Natural killer cell treated with Interleukin-12 subunit alpha and Interleukin-12 subunit beta and Interleukin-15 and Interleukin-18, amount 100 ng/mL, for 72 hours (primary cell): ENCODE measurements around the gene M6PR. TPM values are rescaled to one million over a fixed set of nuclear protein-coding genes. Genes with fewer than 3 reads are reported as not detected.
"Not testable (repeated sequence)": the region's sequence is repeated elsewhere in the genome, so short reads cannot be mapped to it uniquely, and the experiment has no call there.

Source experiments
- ATAC-seq, 2 donors: fragments of 150-1000 bp; cut with Tn5 transposase in 1 of 2; sonication (Bioruptor Pico), chemical (Tn5 transposase) in 1 of 2; 2 replicates each; pipeline ENCODE4 v1.10.0; 2021
- DNase-seq: peaks from one replicate; pipeline ENCODE4 v3.0.0; 2022; ENCODE audit warnings: low spot score
- H3K27ac Mint-ChIP-seq, 2 donors: 1 replicate in 1 of 2; 2 replicates in 1 of 2; pipeline ENCODE4 v1.8.0; 2022; ENCODE audit warnings: mixed read lengths in 2 of 2, mild to moderate bottlenecking in 1 of 2, moderate library complexity in 1 of 2
- H3K27me3 Mint-ChIP-seq, 2 donors: 1 replicate in 1 of 2; 2 replicates in 1 of 2; pipeline ENCODE4 v1.8.0; 2022; ENCODE audit warnings: mixed read lengths in 2 of 2
- H3K36me3 Mint-ChIP-seq: one replicate; pipeline ENCODE4 v1.8.0; 2022; ENCODE audit warnings: mixed read lengths
- H3K4me1 Mint-ChIP-seq, 2 donors: 1 replicate in 1 of 2; 2 replicates in 1 of 2; pipeline ENCODE4 v1.8.0; 2022; ENCODE audit warnings: low read depth in 2 of 2, mixed read lengths in 2 of 2, mild to moderate bottlenecking in 1 of 2
- H3K4me3 Mint-ChIP-seq: one replicate; pipeline ENCODE4 v1.8.0; 2022; ENCODE audit warnings: mixed read lengths
- H3K9me3 Mint-ChIP-seq: 2 replicates; pipeline ENCODE4 v1.8.0; 2022; ENCODE audit warnings: mixed read lengths
- total RNA-seq, 2 donors: library from RNA; stranded (reverse); gene quantifications; one replicate each; pipeline ENCODE4 v1.2.3, GENCODE V29; 2022

Gene M6PR
- total RNA-seq, 2 donors from 2014 or later: 213 to 346 TPM

DNA sequence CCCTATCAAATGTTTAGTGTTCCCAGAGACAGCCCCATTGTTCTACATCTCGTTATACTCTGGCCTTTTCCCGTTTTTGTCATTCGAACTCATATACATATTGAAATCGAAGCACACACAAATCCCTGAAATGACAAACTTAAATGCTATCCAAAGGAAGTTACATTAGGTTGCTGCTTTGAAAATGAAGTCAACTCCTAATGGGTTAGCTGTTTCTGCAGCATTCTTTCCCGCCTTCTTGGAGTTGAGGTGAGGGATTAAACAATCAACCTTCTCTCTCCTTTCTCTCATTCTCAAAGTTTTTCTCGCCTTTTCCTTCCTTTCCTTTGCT is 35.8 kb downstream of the M6PR start:
- ATAC-seq (no peak), DNase-seq (no peak)
- H3K36me3 Mint-ChIP-seq: no peaks in the 10 kb centered on the region
- H3K4me3 Mint-ChIP-seq: peak overlapping the region; percentile 82
- peak overlapping the region in 1 of 2 donors; percentile 83 for H3K27ac Mint-ChIP-seq
- peaks cover 6 to 7% of the 10 kb centered on the region in 2 donors for H3K4me1 Mint-ChIP-seq
- no peaks in the 10 kb centered on the region for H3K27me3 Mint-ChIP-seq
- H3K9me3 Mint-ChIP-seq: no peaks in the 10 kb centered on the region

- H3K4me1 Mint-ChIP-seq: peaks cover 6 to 7% of the 10 kb centered on the region in 2 donors
- H3K27me3 Mint-ChIP-seq: no peaks in the 10 kb centered on the region
- no peak for DNase-seq
- no peak for ATAC-seq
- peak overlapping the region; percentile 82 for H3K4me3 Mint-ChIP-seq
- H3K9me3 Mint-ChIP-seq: no peaks in the 10 kb centered on the region
- no peaks in the 10 kb centered on the region for H3K36me3 Mint-ChIP-seq
- H3K27ac Mint-ChIP-seq: no peak overlapping the region
These were observed 36.5 kb downstream of the M6PR start for GRCh38 chr12:8912914-8913313.

DNA sequence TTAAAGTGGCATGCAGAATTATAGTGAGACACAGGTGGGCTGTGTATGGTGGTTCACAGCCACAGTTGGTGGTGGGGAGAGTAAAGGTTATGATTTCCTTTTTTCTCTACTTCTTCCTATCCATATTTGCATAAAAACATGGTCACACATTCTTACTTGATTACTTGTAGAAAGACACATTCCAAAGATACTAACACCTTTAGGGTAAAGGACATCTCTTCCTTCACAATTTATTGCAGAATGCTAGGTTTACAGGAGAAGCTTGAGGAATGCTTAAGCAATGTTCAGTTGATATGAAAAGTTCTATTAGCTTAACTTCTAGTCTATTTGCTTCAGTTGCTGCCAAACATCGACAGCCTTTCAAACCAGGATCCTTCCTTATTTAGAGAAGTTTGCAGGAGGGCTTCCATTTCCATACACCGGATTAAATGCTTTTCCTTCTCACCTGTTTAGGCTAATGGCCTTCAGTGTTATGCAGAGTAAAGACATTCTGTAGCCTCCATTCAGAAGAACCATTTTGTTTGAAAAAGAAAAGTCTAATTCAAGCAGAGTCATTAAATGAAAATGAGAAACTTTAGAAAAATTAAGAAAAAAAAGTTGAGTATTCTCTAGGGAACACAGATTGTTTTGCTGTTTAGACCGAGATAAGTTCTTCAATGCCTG is 37.7 kb downstream of the M6PR start:
- no peak overlapping the region for H3K4me3 Mint-ChIP-seq
- no peaks in the 10 kb centered on the region for H3K9me3 Mint-ChIP-seq
- H3K27me3 Mint-ChIP-seq: peaks cover 0 to 1% of the 10 kb centered on the region in 2 donors
- DNase-seq: no peak
- no peaks in the 10 kb centered on the region for H3K36me3 Mint-ChIP-seq
- H3K27ac Mint-ChIP-seq: no peak overlapping the region
- H3K4me1 Mint-ChIP-seq: peaks cover 7% of the 10 kb centered on the region in 2 donors
- ATAC-seq: no peak

- Mint-ChIP-seq H3K9me3 (no peaks in the 10 kb centered on the region), H3K4me1 (peaks cover 7 to 9% of the 10 kb centered on the region in 2 donors), H3K36me3 (no peaks in the 10 kb centered on the region), H3K27ac (no peak overlapping the region), H3K27me3 (peaks cover 5 to 8% of the 10 kb centered on the region in 2 donors), H3K4me3 (no peak overlapping the region)
- ATAC-seq (no peak), DNase-seq (no peak)
These were observed 39.7 kb downstream of the M6PR start for GRCh38 chr12:8909752-8910151.

GRCh38 chr12:8907513-8907912 is 41.9 kb downstream of the M6PR start:
- peaks cover 0 to 3% of the 10 kb centered on the region in 2 donors for H3K4me1 Mint-ChIP-seq
- peaks cover 8 to 12% of the 10 kb centered on the region in 2 donors for H3K27me3 Mint-ChIP-seq
- H3K4me3 Mint-ChIP-seq: no peak overlapping the region
- no peak for ATAC-seq
- no peak overlapping the region for H3K27ac Mint-ChIP-seq
- no peaks in the 10 kb centered on the region for H3K9me3 Mint-ChIP-seq
- H3K36me3 Mint-ChIP-seq: no peaks in the 10 kb centered on the region
- DNase-seq: no peak

- peaks cover 8 to 12% of the 10 kb centered on the region in 2 donors for H3K27me3 Mint-ChIP-seq
- DNase-seq (no peak), ATAC-seq (no peak)
- no peaks in the 10 kb centered on the region for H3K9me3 Mint-ChIP-seq
- H3K4me3 Mint-ChIP-seq: no peak overlapping the region
- H3K4me1 Mint-ChIP-seq: peaks cover 0 to 3% of the 10 kb centered on the region in 2 donors
- H3K36me3 Mint-ChIP-seq: no peaks in the 10 kb centered on the region
- no peak overlapping the region for H3K27ac Mint-ChIP-seq
These were observed 42.9 kb downstream of the M6PR start for GRCh38 chr12:8906266-8907180.

GRCh38 chr12:8905546-8905945 is 43.9 kb downstream of the M6PR start:
- Mint-ChIP-seq H3K27me3 (peaks cover 8 to 12% of the 10 kb centered on the region in 2 donors), H3K4me1 (peaks cover 0 to 3% of the 10 kb centered on the region in 2 donors), H3K27ac (no peak overlapping the region), H3K36me3 (no peaks in the 10 kb centered on the region), H3K9me3 (no peaks in the 10 kb centered on the region), H3K4me3 (no peak overlapping the region)
- ATAC-seq (no peak), DNase-seq (no peak)

DNA sequence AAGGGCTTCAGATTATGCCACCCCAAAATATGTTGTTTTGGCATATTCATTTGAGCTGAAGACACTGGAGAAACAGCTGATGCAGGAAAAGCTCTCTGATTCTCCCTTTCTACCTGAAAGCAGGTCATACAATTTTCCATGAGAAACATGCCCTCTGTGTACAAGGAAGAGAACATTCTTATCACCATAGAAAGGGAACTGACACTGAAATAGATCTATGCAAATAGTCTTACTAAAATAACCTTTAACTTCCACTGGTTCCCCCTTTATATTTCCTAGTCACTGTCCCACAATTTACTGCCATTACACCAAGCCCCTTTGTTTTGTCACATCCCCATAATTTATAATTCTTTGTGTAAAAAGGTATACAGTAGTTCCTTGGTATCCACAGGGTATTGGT is 44.8 kb downstream of the M6PR start:
- Mint-ChIP-seq H3K4me1 (peaks cover 0 to 3% of the 10 kb centered on the region in 2 donors), H3K36me3 (no peaks in the 10 kb centered on the region), H3K27ac (no peak overlapping the region), H3K27me3 (peaks cover 8 to 12% of the 10 kb centered on the region in 2 donors), H3K9me3 (no peaks in the 10 kb centered on the region), H3K4me3 (no peak overlapping the region)
- no peak for ATAC-seq
- DNase-seq: no peak

DNA sequence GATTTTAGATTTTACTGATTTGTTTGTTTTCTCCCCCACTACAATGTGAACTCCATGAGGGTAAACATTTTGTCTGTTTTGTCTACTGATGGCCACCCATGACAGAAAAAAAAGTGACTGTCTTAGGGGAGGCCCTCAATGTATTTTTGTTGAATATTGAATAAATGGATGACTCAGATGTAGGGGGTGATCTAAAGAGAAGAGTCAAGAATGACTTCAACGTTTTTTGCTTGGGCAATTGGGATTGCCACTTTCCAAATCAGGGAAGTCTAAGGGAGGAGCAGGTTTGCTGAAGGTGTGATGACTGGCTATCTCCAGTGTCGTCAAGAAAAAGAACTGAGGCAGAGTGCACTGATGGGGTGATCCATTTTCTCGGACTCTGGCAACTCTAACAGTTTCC is 45.8 kb downstream of the M6PR start:
- Mint-ChIP-seq H3K9me3 (no peaks in the 10 kb centered on the region), H3K4me3 (no peak overlapping the region), H3K27ac (no peak overlapping the region), H3K27me3 (peaks cover 8 to 12% of the 10 kb centered on the region in 2 donors), H3K4me1 (peaks cover 0 to 3% of the 10 kb centered on the region in 2 donors), H3K36me3 (no peaks in the 10 kb centered on the region)
- ATAC-seq: no peak
- DNase-seq: no peak

- not testable (repeated sequence) for H3K4me3 Mint-ChIP-seq, ATAC-seq, H3K9me3 Mint-ChIP-seq, DNase-seq, H3K27ac Mint-ChIP-seq, H3K4me1 Mint-ChIP-seq, H3K36me3 Mint-ChIP-seq
- H3K27me3 Mint-ChIP-seq: peaks cover 8 to 12% of the 10 kb centered on the region in 2 donors
These were observed 46.7 kb downstream of the M6PR start for GRCh38 chr12:8902703-8903102.

GRCh38 chr12:8899830-8900229 is 49.6 kb downstream of the M6PR start:
- peaks cover 0 to 7% of the 10 kb centered on the region in 2 donors for H3K27me3 Mint-ChIP-seq
- no peaks in the 10 kb centered on the region for H3K36me3 Mint-ChIP-seq

DNA sequence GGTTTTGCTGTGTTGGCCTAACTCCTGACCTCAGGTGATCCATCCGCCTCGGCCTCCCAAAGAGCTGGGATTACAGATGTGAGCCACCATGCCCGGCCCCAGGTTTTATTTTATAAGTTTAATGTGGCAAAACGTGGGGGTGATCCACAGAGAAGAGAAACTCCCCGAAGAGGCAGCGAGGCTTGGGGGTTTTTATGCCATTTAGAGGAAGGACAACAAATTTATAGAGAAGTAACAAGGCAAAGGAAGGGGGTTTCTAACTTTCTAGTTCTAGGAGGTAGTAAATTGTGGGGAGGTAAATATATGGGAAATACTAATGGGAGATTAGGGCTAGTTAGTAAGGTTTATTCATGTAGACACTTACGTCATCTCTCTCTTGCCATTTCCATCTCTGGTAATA is 52.4 kb downstream of the M6PR start:
- H3K4me1 Mint-ChIP-seq: no peaks in the 10 kb centered on the region
- H3K27ac Mint-ChIP-seq: no peak overlapping the region
- no peak overlapping the region for H3K4me3 Mint-ChIP-seq
- no peaks in the 10 kb centered on the region for H3K27me3 Mint-ChIP-seq
- DNase-seq (no peak), ATAC-seq (no peak)
- H3K36me3 Mint-ChIP-seq: no peaks in the 10 kb centered on the region
- H3K9me3 Mint-ChIP-seq: no peaks in the 10 kb centered on the region

More at GRCh38 chr12:8899830-8900229, 49.6 kb downstream of the M6PR start:
- no peak for ATAC-seq
- no peaks in the 10 kb centered on the region for H3K9me3 Mint-ChIP-seq
- no peak overlapping the region for H3K27ac Mint-ChIP-seq
- H3K4me1 Mint-ChIP-seq: no peaks in the 10 kb centered on the region
- no peak overlapping the region for H3K4me3 Mint-ChIP-seq
- DNase-seq: no peak

DNA sequence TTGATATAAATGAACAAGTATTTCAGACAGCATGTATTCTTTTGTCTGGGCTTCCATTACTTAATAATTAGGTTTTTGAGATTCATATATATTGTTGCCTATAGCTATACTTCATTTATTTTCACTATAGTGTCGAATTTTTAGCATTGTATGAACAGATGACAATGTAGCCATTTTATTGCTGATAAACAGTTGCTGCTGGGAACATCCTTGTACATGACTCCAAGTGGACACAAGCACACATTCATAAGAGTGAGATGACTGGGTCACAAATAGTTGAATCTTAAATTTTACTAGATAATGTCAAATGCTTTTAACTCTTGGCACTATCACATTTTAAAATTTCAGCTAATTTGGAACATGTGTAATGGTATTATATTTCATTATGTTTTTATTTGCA is 54.5 kb downstream of the M6PR start:
- H3K4me3 Mint-ChIP-seq: no peak overlapping the region

GRCh38 chr12:8894378-8894777 is 55.1 kb downstream of the M6PR start:
- H3K27ac Mint-ChIP-seq: no peak overlapping the region
- no peak overlapping the region for H3K4me3 Mint-ChIP-seq
- ATAC-seq (no peak), DNase-seq (no peak)
- peaks cover 0 to 5% of the 10 kb centered on the region in 2 donors for H3K4me1 Mint-ChIP-seq
- H3K36me3 Mint-ChIP-seq: no peaks in the 10 kb centered on the region
- H3K9me3 Mint-ChIP-seq: no peaks in the 10 kb centered on the region
- peaks cover 0 to under 1% of the 10 kb centered on the region in 2 donors for H3K27me3 Mint-ChIP-seq

More for the DNA sequence above, 54.5 kb downstream of the M6PR start:
- no peaks in the 10 kb centered on the region for H3K27me3 Mint-ChIP-seq
- H3K36me3 Mint-ChIP-seq: no peaks in the 10 kb centered on the region
- no peak for ATAC-seq
- H3K4me1 Mint-ChIP-seq: peaks cover 0 to 5% of the 10 kb centered on the region in 2 donors
- H3K27ac Mint-ChIP-seq: no peak overlapping the region
- DNase-seq: no peak
- no peaks in the 10 kb centered on the region for H3K9me3 Mint-ChIP-seq
